Progenitor cell of endocrine pancreas (in vitro differentiated cells): ENCODE results near the gene LAMP1. TPM values are rescaled to one million over a fixed set of nuclear protein-coding genes. Genes with fewer than 3 reads are reported as not detected.

Experiments
- DNase-seq: peaks from one replicate; pipeline ENCODE4 v3.0.0; 2021; ENCODE audit warnings: low spot score; ENCODE audit not compliant: unreplicated experiment
- H3K27ac Mint-ChIP-seq: 2 replicates; pipeline ENCODE4 v1.8.0; 2021; ENCODE audit warnings: mild to moderate bottlenecking, moderate library complexity, mixed read lengths
- H3K27me3 Mint-ChIP-seq: 2 replicates; pipeline ENCODE4 v1.8.0; 2021; ENCODE audit warnings: mixed read lengths
- H3K36me3 Mint-ChIP-seq: 2 replicates; pipeline ENCODE4 v1.8.0; 2022; ENCODE audit warnings: mixed read lengths; ENCODE audit not compliant: insufficient read depth
- H3K4me1 Mint-ChIP-seq: 2 replicates; pipeline ENCODE4 v1.8.0; 2021; ENCODE audit warnings: low read depth, mixed read lengths
- H3K4me3 Mint-ChIP-seq: 2 replicates; pipeline ENCODE4 v1.8.0; 2021; ENCODE audit warnings: low read depth, mild to moderate bottlenecking, moderate library complexity, mixed read lengths
- H3K9me3 Mint-ChIP-seq: 2 replicates; pipeline ENCODE4 v1.8.0; 2021; ENCODE audit warnings: low read depth, mixed read lengths
- CTCF ChIP-seq: fragments of 200-600 bp; sonication (generic); IDR thresholded peaks from one replicate; pipeline ENCODE4 v1.5.0; 2021; ENCODE audit warnings: antibody characterized with exemption, mild to moderate bottlenecking; ENCODE audit not compliant: unreplicated experiment
- total RNA-seq: library from RNA; stranded (reverse); gene quantifications from 2 replicates; pipeline ENCODE4 v1.2.1, GENCODE V29; 2021

The LAMP1 gene
- total RNA-seq, 1 donor from 2014 or later = 107 TPM

GRCh38 chr13:113267642-113268405 lies 29.2 kb upstream of the LAMP1 start:
- H3K9me3 Mint-ChIP-seq = no peaks in the 10 kb centered on the region
- no peak overlapping the region for H3K27ac Mint-ChIP-seq
- no peak overlapping the region for H3K4me3 Mint-ChIP-seq
- no peak for TF ChIP-seq CTCF
- DNase-seq = no peak
- no peaks in the 10 kb centered on the region for H3K27me3 Mint-ChIP-seq
- no peaks in the 10 kb centered on the region for H3K4me1 Mint-ChIP-seq
- peaks cover 2% of the 10 kb centered on the region for H3K36me3 Mint-ChIP-seq

DNA sequence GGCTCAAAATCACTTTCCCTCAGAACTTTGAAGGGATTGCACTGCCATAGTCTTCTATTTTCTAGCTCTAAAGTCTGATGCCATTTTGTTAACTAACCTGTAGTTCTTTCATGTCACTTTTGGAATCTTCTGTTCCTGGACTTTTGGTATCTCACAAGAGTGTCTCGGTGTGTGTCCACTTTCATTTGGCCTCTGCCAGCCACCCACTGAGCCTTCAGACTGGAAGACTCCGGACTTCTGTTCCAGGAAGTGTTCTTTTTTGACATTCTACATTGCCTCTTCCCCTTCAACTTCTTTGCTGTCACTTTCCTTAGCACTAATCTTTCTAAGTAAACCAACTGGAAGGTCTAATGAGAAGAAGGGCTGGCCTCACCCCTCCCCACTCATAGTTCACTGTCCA lies 25.0 kb upstream of the LAMP1 start:
- no peak for TF ChIP-seq CTCF
- H3K36me3 Mint-ChIP-seq = peaks cover 2% of the 10 kb centered on the region
- peaks cover 3% of the 10 kb centered on the region for H3K4me1 Mint-ChIP-seq
- DNase-seq = no peak
- no peak overlapping the region for H3K4me3 Mint-ChIP-seq
- no peaks in the 10 kb centered on the region for H3K27me3 Mint-ChIP-seq
- H3K9me3 Mint-ChIP-seq = no peaks in the 10 kb centered on the region
- H3K27ac Mint-ChIP-seq = no peak overlapping the region

GRCh38 chr13:113272701-113273181 lies 24.3 kb upstream of the LAMP1 start:
- TF ChIP-seq CTCF = no peak
- Mint-ChIP-seq H3K36me3 (peaks cover 2% of the 10 kb centered on the region), H3K9me3 (no peaks in the 10 kb centered on the region), H3K27ac (no peak overlapping the region), H3K4me3 (no peak overlapping the region), H3K4me1 (peaks cover 3% of the 10 kb centered on the region), H3K27me3 (no peaks in the 10 kb centered on the region)
- no peak for DNase-seq

GRCh38 chr13:113273321-113273720 lies 23.7 kb upstream of the LAMP1 start:
- no peak for TF ChIP-seq CTCF
- no peaks in the 10 kb centered on the region for H3K36me3 Mint-ChIP-seq
- H3K4me3 Mint-ChIP-seq = no peak overlapping the region
- no peaks in the 10 kb centered on the region for H3K9me3 Mint-ChIP-seq
- H3K4me1 Mint-ChIP-seq = peaks cover 3% of the 10 kb centered on the region
- H3K27ac Mint-ChIP-seq = peak overlapping the region; percentile 38
- no peaks in the 10 kb centered on the region for H3K27me3 Mint-ChIP-seq
- no peak for DNase-seq

DNA sequence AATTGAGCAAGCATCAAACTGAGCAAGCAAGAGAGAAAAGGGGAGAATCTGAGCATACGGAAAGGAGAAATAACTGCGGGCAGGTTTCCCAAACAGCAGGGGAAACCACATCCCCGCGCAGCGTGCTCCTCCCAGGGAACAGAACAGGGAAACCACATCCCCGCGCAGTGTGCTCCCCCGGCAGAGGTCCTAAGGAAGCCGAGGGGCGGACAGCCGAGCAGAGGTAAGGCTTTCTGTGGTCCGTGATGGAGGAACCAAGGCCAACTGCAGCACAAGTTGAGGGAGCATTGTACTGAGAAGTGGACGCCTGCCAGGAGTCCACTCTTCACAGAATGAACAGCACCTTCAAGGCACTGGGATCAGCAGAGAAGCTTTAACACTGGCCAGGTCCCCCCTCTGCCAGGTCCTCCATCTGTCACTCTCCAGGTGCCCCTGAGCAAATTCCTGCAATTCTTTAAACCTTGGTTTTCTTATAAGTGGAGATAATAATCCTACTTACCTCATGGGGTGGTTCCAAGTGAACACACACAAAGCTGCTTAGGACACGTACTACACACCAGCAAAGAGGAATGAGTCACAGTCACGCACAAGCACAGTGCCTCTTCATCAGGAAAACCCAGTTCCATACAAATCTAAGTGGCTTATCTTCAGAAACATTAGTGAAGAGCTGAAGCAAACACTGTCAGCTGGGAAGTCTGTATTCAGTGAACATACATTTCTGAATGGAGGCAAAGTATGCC lies 23.0 kb upstream of the LAMP1 start:
- peaks cover 6% of the 10 kb centered on the region for H3K9me3 Mint-ChIP-seq
- no peak for TF ChIP-seq CTCF
- no peaks in the 10 kb centered on the region for H3K27me3 Mint-ChIP-seq
- H3K36me3 Mint-ChIP-seq = no peaks in the 10 kb centered on the region
- no peak overlapping the region for H3K27ac Mint-ChIP-seq
- no peak overlapping the region for H3K4me3 Mint-ChIP-seq
- H3K4me1 Mint-ChIP-seq = peaks cover 3% of the 10 kb centered on the region
- no peak for DNase-seq
